Measurements from ENCODE around the gene GRIN1. TPM values are rescaled to one million over a fixed set of nuclear protein-coding genes. Genes with fewer than 3 reads are reported as not detected.

The GRIN1 gene
- total RNA-seq, 1 donor from 2014 or later = 0.77 TPM

GRCh38 chr9:137199411-137200121 is 60.6 kb downstream of the GRIN1 start:
- H3K4me1 Mint-ChIP-seq (ENCODE audit: low read depth) = peaks cover 26% of the 10 kb centered on the region
- no peaks in the 10 kb centered on the region for H3K27me3 Mint-ChIP-seq
- H3K36me3 Mint-ChIP-seq (ENCODE audit: insufficient read depth) = no peaks in the 10 kb centered on the region
- no peak overlapping the region for H3K27ac Mint-ChIP-seq
- H3K9me3 Mint-ChIP-seq (ENCODE audit: low read depth) = no peaks in the 10 kb centered on the region
- H3K4me3 Mint-ChIP-seq (ENCODE audit: low read depth) = peak overlapping the region; percentile 82
- no peak for TF ChIP-seq CTCF (IDR thresholded peaks at IDR 0.05; ENCODE audit: unreplicated experiment)
- DNase-seq (ENCODE audit: low spot score, unreplicated experiment) = no peak

GRCh38 chr9:137200311-137201204 is 61.6 kb downstream of the GRIN1 start, which contains the start of gene TPRN:
TSS of gene TPRN (minus strand) at chr9:137200741. CDS start at chr9:137200711, 30 bp downstream.
- Mint-ChIP-seq H3K4me3 (ENCODE audit: low read depth) (peak within 1 kb of the TSS; percentile 82), H3K9me3 (ENCODE audit: low read depth) (no peaks in the 10 kb centered on the region), H3K36me3 (ENCODE audit: insufficient read depth) (no peaks in the 10 kb centered on the region), H3K27me3 (no peaks in the 10 kb centered on the region), H3K27ac (peak within 1 kb of the TSS; percentile 85), H3K4me1 (ENCODE audit: low read depth) (peaks cover 26% of the 10 kb centered on the region)
- TF ChIP-seq CTCF (IDR thresholded peaks at IDR 0.05; ENCODE audit: unreplicated experiment) = no peak
- DNase-seq (ENCODE audit: low spot score, unreplicated experiment) = peak; percentile 98

- no peak for DNase-seq (ENCODE audit: low spot score, unreplicated experiment)
- Mint-ChIP-seq H3K27ac (peak overlapping the region; percentile 85), H3K27me3 (no peaks in the 10 kb centered on the region), H3K9me3 (ENCODE audit: low read depth) (no peaks in the 10 kb centered on the region), H3K4me3 (ENCODE audit: low read depth) (peak overlapping the region; percentile 77), H3K36me3 (ENCODE audit: insufficient read depth) (no peaks in the 10 kb centered on the region), H3K4me1 (ENCODE audit: low read depth) (peaks cover 31% of the 10 kb centered on the region)
- TF ChIP-seq CTCF (IDR thresholded peaks at IDR 0.05; ENCODE audit: unreplicated experiment) = no peak
Measured at GRCh38 chr9:137201205-137201868, 62.4 kb downstream of the GRIN1 start.

- H3K27ac Mint-ChIP-seq = peak overlapping the region; percentile 90
- H3K4me3 Mint-ChIP-seq (ENCODE audit: low read depth) = peak overlapping the region; percentile 24
- no peaks in the 10 kb centered on the region for H3K9me3 Mint-ChIP-seq (ENCODE audit: low read depth)
- no peak for DNase-seq (ENCODE audit: low spot score, unreplicated experiment)
- H3K4me1 Mint-ChIP-seq (ENCODE audit: low read depth) = peaks cover 34% of the 10 kb centered on the region
- TF ChIP-seq CTCF (IDR thresholded peaks at IDR 0.05; ENCODE audit: unreplicated experiment) = no peak
- H3K36me3 Mint-ChIP-seq (ENCODE audit: insufficient read depth) = peaks cover 3% of the 10 kb centered on the region
- no peaks in the 10 kb centered on the region for H3K27me3 Mint-ChIP-seq
Measured at GRCh38 chr9:137202966-137203365, 64.0 kb downstream of the GRIN1 start.

DNA sequence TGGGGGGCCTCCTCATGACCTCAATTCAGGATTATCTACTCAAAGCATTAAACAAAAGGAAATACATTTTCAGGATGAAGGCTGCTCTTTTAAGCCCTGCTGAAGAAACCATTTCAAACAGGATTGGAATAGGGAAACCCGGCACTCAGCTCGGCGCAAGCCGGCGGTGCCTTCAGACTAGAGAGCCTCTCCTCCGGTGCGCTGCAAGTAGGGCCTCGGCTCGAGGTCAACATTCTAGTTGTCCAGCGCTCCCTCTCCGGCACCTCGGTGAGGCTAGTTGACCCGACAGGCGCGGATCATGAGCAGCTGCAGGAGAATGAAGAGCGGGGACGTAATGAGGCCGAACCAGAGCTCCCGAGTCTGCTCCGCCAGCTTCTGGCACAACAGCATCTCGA is 65.8 kb downstream of the GRIN1 start:
- no peaks in the 10 kb centered on the region for H3K27me3 Mint-ChIP-seq
- DNase-seq (ENCODE audit: low spot score, unreplicated experiment) = no peak
- H3K36me3 Mint-ChIP-seq (ENCODE audit: insufficient read depth) = peaks cover 3% of the 10 kb centered on the region
- H3K9me3 Mint-ChIP-seq (ENCODE audit: low read depth) = no peaks in the 10 kb centered on the region
- no peak for TF ChIP-seq CTCF (IDR thresholded peaks at IDR 0.05; ENCODE audit: unreplicated experiment)
- H3K4me1 Mint-ChIP-seq (ENCODE audit: low read depth) = peaks cover 25% of the 10 kb centered on the region
- H3K4me3 Mint-ChIP-seq (ENCODE audit: low read depth) = peak overlapping the region; percentile 93
- H3K27ac Mint-ChIP-seq = peak overlapping the region; percentile 93

All from progenitor cell of endocrine pancreas (in vitro differentiated cells).